GM12875 (cell line): ENCODE data around the gene IL37.
"Not testable (repeated sequence)": the region's sequence is repeated elsewhere in the genome, so short reads cannot be mapped to it uniquely, and the experiment has no call there.

Experiments used
- H3K4me3 ChIP-seq: one replicate; pipeline ENCODE4 v1.5.1; 2011; ENCODE audit warnings: low read depth, low read length, control low read depth
- CTCF ChIP-seq: IDR thresholded peaks from 2 replicates; pipeline ENCODE4 v1.5.1; 2011; ENCODE audit warnings: low read depth, mild to moderate bottlenecking, control low read depth, inconsistent platforms, low read length, moderate library complexity, borderline replicate concordance; ENCODE audit not compliant: insufficient read depth

Gene IL37

GRCh38 chr2:112924360-112924759, 13.4 kb downstream of the IL37 start:
- no peak overlapping the region for H3K4me3 ChIP-seq
- no peak for TF ChIP-seq CTCF

GRCh38 chr2:112924821-112925220, 13.9 kb downstream of the IL37 start:
- H3K4me3 ChIP-seq: no peak overlapping the region
- TF ChIP-seq CTCF: no peak

GRCh38 chr2:112926707-112927106, 15.7 kb downstream of the IL37 start:
- no peak for TF ChIP-seq CTCF

GRCh38 chr2:112927745-112928144, 16.8 kb downstream of the IL37 start:
- no peak overlapping the region for H3K4me3 ChIP-seq

More at GRCh38 chr2:112926707-112927106, 15.7 kb downstream of the IL37 start:
- H3K4me3 ChIP-seq: no peak overlapping the region

GRCh38 chr2:112933261-112933660, 22.3 kb downstream of the IL37 start:
- no peak overlapping the region for H3K4me3 ChIP-seq
- TF ChIP-seq CTCF: no peak

More at GRCh38 chr2:112927745-112928144, 16.8 kb downstream of the IL37 start:
- TF ChIP-seq CTCF: no peak

GRCh38 chr2:112934117-112934516, 23.2 kb downstream of the IL37 start:
- not testable (repeated sequence) for H3K4me3 ChIP-seq

GRCh38 chr2:112936927-112937232, 25.9 kb downstream of the IL37 start:
- TF ChIP-seq CTCF: no peak
- H3K4me3 ChIP-seq: no peak overlapping the region

GRCh38 chr2:112938904-112939303, 27.9 kb downstream of the IL37 start:
- H3K4me3 ChIP-seq: no peak overlapping the region
- TF ChIP-seq CTCF: no peak
